Stomach (tissue), 9 donors: Measurements from ENCODE around the gene MSH5. TPM values are rescaled to one million over a fixed set of nuclear protein-coding genes. Genes with fewer than 3 reads are reported as not detected.

ENCODE experiments used
- DNase-seq, 2 donors: peaks; one replicate each; pipeline versions ENCODE4 v3.0.0 to v3.0.0-alpha.2; 2013 to 2019
- H3K27ac ChIP-seq, 5 donors: fragments of 200-600 bp in 4 of 5; sonication (generic) in 4 of 5; one replicate each; pipeline ENCODE4 v1.5.1; 2013 to 2019; ENCODE audit warnings: mild to moderate bottlenecking in 1 of 5, moderate library complexity in 1 of 5
- H3K27me3 ChIP-seq, 3 donors: fragments of 200-600 bp; sonication (generic); one replicate each; pipeline ENCODE4 v1.5.1; 2017 to 2019; ENCODE audit warnings: mixed run types in 1 of 3
- H3K36me3 ChIP-seq, 4 donors: fragments of 200-600 bp; sonication (generic); 1 replicate in 3 of 4; 2 replicates in 1 of 4; pipeline ENCODE4 v1.5.1; 2016 to 2019
- H3K4me1 ChIP-seq, 4 donors: fragments of 200-600 bp; sonication (generic); one replicate each; pipeline ENCODE4 v1.5.1; 2016 to 2019
- H3K4me3 ChIP-seq, 4 donors: fragments of 200-600 bp; sonication (generic) in 3 of 4; one replicate each; pipeline ENCODE4 v1.5.1; 2016 to 2019; ENCODE audit warnings: mild to moderate bottlenecking in 1 of 4
- H3K9me3 ChIP-seq, 4 donors: fragments of 200-600 bp; sonication (generic); one replicate each; pipeline ENCODE4 v1.5.1; 2016 to 2019
- EP300 ChIP-seq: sonication (generic); formaldehyde crosslinking; IDR thresholded peaks from one replicate; pipeline ENCODE4 v1.6.1; 2017; ENCODE audit warnings: antibody characterized with exemption
- POLR2A ChIP-seq, 4 donors: fragments of 450-650 bp; IDR thresholded peaks; one replicate each; pipeline ENCODE4 v1.6.1; 2016; ENCODE audit warnings: antibody characterized with exemption in 4 of 4, control low read depth in 2 of 4, mild to moderate bottlenecking in 1 of 4, moderate library complexity in 1 of 4
- POLR2AphosphoS5 ChIP-seq, 3 donors: sonication (generic); formaldehyde crosslinking; IDR thresholded peaks; one replicate each; pipeline ENCODE4 v1.6.1; 2016; ENCODE audit warnings: antibody characterized with exemption in 3 of 3
- WGBS, 5 donors: extraction: QIAGEN DNeasy Blood & Tissue Kit in 3 of 5; methylation state at CpG; one replicate each; pipeline versions ENCODE4 v1.1.5 to v1.1.7; 2013 to 2018; 5-methylcytosine and 5-hydroxymethylcytosine counted together
- intact Hi-C: fragments of 100-400 bp; cut with DNase I; formaldehyde crosslinking; loops from one replicate; pipeline ENCODE4 v1.15.1; 2023; ENCODE audit warnings: low total_unique reads
- polyA plus RNA-seq, 3 donors: library from polyadenylated mRNA; stranded (reverse); fragments of 200-250 nt; gene quantifications; one replicate each; pipeline ENCODE4 v1.2.3, GENCODE V29; 2013
- total RNA-seq, 5 donors: library from RNA; depleted of rRNA; stranded (reverse); fragments of >200 nt; gene quantifications; one replicate each; pipeline versions ENCODE4 v1.1.0 to v1.2.3, GENCODE V29; 2014 to 2016
- TF ChIP-seq, protein P1 (sequence below), 7 experiments: fragments of 450-650 bp in 4 of 7; fragments of 200-600 bp in 3 of 7; sonication (generic) in 3 of 7; IDR thresholded peaks; one replicate each; pipeline ENCODE4 v1.5.1; 2016 to 2019; ENCODE audit warnings: antibody characterized with exemption in 7 of 7, control low read depth in 2 of 7, mild to moderate bottlenecking in 1 of 7
- donor health status: healthy with polysubstance abuse.
- donor health status: Bipolar disorder and iron deficiency.
- donor health status: healthy.

MSH5 gene
- total and polyA plus RNA-seq, 8 donors = 2.9 to 66.4 (median 10.9) TPM

DNA sequence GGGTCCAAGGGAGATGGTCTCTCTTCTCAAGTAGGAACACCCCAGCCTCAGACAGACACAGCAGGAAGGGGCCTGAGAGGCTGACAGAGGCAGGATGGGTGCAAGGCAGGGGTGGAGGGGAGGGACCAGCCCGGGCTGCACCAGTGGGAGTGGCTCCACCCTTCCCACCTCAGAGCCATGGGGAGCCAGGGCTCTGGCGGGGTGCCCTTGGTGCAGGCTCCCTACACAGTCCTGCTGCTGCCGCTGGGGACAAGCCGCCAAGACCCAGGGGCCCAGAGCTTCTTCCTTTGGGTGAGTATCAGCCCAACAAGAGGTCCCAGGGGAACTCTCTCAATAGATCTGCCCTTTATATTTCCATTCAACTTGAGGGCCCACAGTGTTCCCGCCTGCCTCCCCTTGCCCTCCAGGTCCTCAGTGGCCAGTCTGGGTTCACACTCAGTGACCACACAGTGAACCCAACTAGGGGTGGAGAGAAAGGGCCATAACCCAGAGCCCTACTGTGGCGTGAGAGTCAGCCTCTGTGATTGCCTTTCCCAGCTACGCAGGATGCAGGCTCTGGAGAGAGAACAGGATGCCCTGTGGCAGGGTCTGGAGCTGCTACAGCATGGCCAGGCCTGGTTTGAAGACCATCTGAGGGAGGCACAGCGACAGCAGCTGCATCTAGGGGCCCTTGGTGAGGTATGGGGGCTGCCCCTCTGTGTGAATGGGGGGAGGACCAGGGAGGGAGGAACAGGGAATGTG is 23.2 kb downstream of the MSH5 start:
- no peak for DNase-seq
- H3K27ac ChIP-seq = no peak overlapping the region
- peaks cover 0 to 7% (median 0%) of the 10 kb centered on the region in 3 donors for H3K27me3 ChIP-seq
- no peak overlapping the region for H3K4me3 ChIP-seq
- H3K36me3 ChIP-seq = peaks cover 0 to 25% (median 7%) of the 10 kb centered on the region in 4 donors
- 68 to 78% (median 72%) methylated on average over 5 to 8 of the region's 8 CpGs for WGBS, 5 donors
- H3K4me1 ChIP-seq = peaks cover 0 to 10% (median 3%) of the 10 kb centered on the region in 4 donors
- TF ChIP-seq POLR2AphosphoS5 (IDR thresholded peaks at IDR 0.05) (no peak), POLR2A (IDR thresholded peaks at IDR 0.05) (no peak), EP300 (no peak)
- TF ChIP-seq, protein P1, sequence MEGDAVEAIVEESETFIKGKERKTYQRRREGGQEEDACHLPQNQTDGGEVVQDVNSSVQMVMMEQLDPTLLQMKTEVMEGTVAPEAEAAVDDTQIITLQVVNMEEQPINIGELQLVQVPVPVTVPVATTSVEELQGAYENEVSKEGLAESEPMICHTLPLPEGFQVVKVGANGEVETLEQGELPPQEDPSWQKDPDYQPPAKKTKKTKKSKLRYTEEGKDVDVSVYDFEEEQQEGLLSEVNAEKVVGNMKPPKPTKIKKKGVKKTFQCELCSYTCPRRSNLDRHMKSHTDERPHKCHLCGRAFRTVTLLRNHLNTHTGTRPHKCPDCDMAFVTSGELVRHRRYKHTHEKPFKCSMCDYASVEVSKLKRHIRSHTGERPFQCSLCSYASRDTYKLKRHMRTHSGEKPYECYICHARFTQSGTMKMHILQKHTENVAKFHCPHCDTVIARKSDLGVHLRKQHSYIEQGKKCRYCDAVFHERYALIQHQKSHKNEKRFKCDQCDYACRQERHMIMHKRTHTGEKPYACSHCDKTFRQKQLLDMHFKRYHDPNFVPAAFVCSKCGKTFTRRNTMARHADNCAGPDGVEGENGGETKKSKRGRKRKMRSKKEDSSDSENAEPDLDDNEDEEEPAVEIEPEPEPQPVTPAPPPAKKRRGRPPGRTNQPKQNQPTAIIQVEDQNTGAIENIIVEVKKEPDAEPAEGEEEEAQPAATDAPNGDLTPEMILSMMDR (IDR thresholded peaks at IDR 0.05) = no peak
- H3K9me3 ChIP-seq = no peaks in the 10 kb centered on the region
- intact Hi-C loops = loop anchor here (10.0 kb wide), 1 partner anchor 78 kb away; the partner anchor contains the start of gene LY6G5C

DNA sequence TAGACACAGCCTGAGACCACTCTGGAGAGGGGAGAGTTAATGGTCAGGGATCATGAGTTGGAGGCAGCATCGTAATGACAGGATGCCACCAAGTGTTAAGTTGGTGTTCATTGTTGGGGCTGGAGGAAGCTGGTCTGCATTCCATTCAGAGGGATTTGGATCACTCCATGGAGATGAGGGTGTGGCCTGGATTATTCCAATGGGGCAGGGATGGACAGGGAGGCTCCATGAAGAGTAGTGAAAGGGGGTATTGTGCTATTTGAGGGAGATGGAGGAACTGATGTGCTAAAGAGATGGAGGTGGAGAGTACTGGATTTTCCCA is 23.8 kb downstream of the MSH5 start:
- peak in 1 of 2 donors; percentile 77 for DNase-seq
- H3K27me3 ChIP-seq = peaks cover 0 to 7% (median 0%) of the 10 kb centered on the region in 3 donors
- H3K27ac ChIP-seq = no peak overlapping the region
- peaks cover 0 to 25% (median 7%) of the 10 kb centered on the region in 4 donors for H3K36me3 ChIP-seq
- TF ChIP-seq POLR2A (IDR thresholded peaks at IDR 0.05) = no peak
- TF ChIP-seq, protein P1 (IDR thresholded peaks at IDR 0.05) = no peak
- TF ChIP-seq EP300 = no peak
- no peak for TF ChIP-seq POLR2AphosphoS5 (IDR thresholded peaks at IDR 0.05)
- H3K9me3 ChIP-seq = no peaks in the 10 kb centered on the region
- H3K4me3 ChIP-seq = no peak overlapping the region
- intact Hi-C loops = loop anchor here (10.0 kb wide), 1 partner anchor 79 kb away; the partner anchor contains the start of gene LY6G5C
- H3K4me1 ChIP-seq = peaks cover 0 to 10% (median 3%) of the 10 kb centered on the region in 4 donors
- WGBS, 5 donors = 5 to 33% (median 27%) methylated on average over 1 of the region's 1 CpG

DNA sequence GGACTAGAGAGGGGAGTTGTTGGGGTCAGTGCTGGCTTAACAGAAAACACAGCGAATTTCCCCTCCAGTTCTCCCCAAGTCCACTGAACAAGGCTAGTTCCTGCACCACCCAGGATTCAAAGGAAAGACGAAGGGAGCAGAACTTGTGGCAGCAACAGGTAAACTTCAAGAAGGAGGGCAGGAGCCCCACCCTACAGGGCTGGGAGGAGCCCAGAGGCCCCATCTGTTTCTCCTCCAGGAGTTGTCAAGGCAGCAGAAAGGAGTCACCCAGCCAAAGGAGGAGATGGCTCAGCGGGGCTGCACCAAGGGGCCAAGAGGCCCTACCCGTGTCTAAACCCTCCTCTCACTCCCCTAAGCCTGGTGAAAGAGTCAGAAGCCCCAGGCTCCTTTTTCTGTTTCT is 24.4 kb downstream of the MSH5 start:
- H3K9me3 ChIP-seq = no peaks in the 10 kb centered on the region
- H3K4me3 ChIP-seq = no peak overlapping the region
- intact Hi-C loops = loop anchor here (10.0 kb wide), 1 partner anchor 79 kb away; the partner anchor contains the start of gene LY6G5C
- H3K27me3 ChIP-seq = peaks cover 0 to 7% (median 0%) of the 10 kb centered on the region in 3 donors
- H3K27ac ChIP-seq = no peak overlapping the region
- 53 to 78% (median 71%) methylated on average over 4 of the region's 4 CpGs for WGBS, 5 donors
- TF ChIP-seq POLR2AphosphoS5 (IDR thresholded peaks at IDR 0.05) (no peak), POLR2A (IDR thresholded peaks at IDR 0.05) (no peak), EP300 (no peak)
- TF ChIP-seq, protein P1 (IDR thresholded peaks at IDR 0.05) = no peak
- DNase-seq = peak in 1 of 2 donors; percentile 54
- H3K4me1 ChIP-seq = peaks cover 0 to 10% (median 3%) of the 10 kb centered on the region in 4 donors
- H3K36me3 ChIP-seq = peaks cover 0 to 25% (median 6%) of the 10 kb centered on the region in 4 donors

DNA sequence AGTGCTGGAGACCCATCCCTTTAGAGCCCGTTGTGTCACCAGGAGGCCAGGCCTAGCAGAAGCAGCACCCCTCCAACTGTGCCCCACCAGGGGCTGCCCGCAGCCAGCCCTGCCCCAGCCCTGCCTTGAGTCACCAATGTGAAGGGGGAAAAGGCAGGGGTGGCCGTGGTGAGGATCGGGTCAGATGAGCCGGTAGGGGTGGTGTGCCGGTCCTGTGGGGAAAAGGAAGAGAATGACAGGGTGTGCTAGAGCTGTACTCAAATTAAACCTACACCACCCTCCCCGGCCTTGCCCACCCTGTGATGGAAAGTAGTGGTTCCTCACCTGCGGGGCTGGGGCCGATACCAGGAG is 25.7 kb downstream of the MSH5 start:
- peaks cover 0 to 17% (median 5%) of the 10 kb centered on the region in 4 donors for H3K4me1 ChIP-seq
- peaks cover 0 to 7% (median 0%) of the 10 kb centered on the region in 3 donors for H3K27me3 ChIP-seq
- H3K4me3 ChIP-seq = no peak overlapping the region
- intact Hi-C loops = loop anchor here (10.0 kb wide), 1 partner anchor 81 kb away; the partner anchor contains the start of gene LY6G5C
- TF ChIP-seq, protein P1 (IDR thresholded peaks at IDR 0.05) = no peak
- TF ChIP-seq EP300 = no peak
- TF ChIP-seq POLR2AphosphoS5 (IDR thresholded peaks at IDR 0.05) = no peak
- no peak for TF ChIP-seq POLR2A (IDR thresholded peaks at IDR 0.05)
- no peak for DNase-seq
- WGBS, 5 donors = 80 to 91% (median 85%) methylated on average over 9 of the region's 9 CpGs
- no peak overlapping the region for H3K27ac ChIP-seq
- peaks cover 0 to 13% (median 0%) of the 10 kb centered on the region in 4 donors for H3K36me3 ChIP-seq
- no peaks in the 10 kb centered on the region for H3K9me3 ChIP-seq
